Natural killer cell (primary cell): ENCODE data around the gene CLVS2. TPM values are rescaled to one million over a fixed set of nuclear protein-coding genes. Genes with fewer than 3 reads are reported as not detected.

ENCODE experiments used
- ATAC-seq, 3 donors: fragments of 150-1000 bp in 2 of 3; fragments of 200-7000 bp in 1 of 3; cut with Tn5 transposase; 1 replicate in 1 of 3; 2 replicates in 2 of 3; pipeline ENCODE4 v1.10.0; 2021; ENCODE audit warnings: mild to moderate bottlenecking in 2 of 3, moderate library complexity in 2 of 3
- DNase-seq, 2 donors: peaks; one replicate each; pipeline versions ENCODE4 v3.0.0 to v3.0.0-alpha.2; 2013 to 2021; ENCODE audit warnings: mixed read lengths in 1 of 2
- H3K27ac ChIP-seq: one replicate; pipeline ENCODE4 v1.5.1; 2013; ENCODE audit warnings: mild to moderate bottlenecking, low read length
- H3K27me3 ChIP-seq: one replicate; pipeline ENCODE4 v1.6.1; 2013; ENCODE audit warnings: low read length; ENCODE audit not compliant: control insufficient read depth, insufficient read depth
- H3K36me3 ChIP-seq: one replicate; pipeline ENCODE4 v1.6.1; 2013; ENCODE audit warnings: low read length; ENCODE audit not compliant: control insufficient read depth, insufficient read depth
- H3K4me1 ChIP-seq: one replicate; pipeline ENCODE4 v1.6.1; 2013; ENCODE audit warnings: low read length; ENCODE audit not compliant: control insufficient read depth, insufficient read depth
- H3K4me3 ChIP-seq: one replicate; pipeline ENCODE4 v1.5.1; 2013; ENCODE audit warnings: low read length
- H3K9me3 ChIP-seq: one replicate; pipeline ENCODE4 v1.6.1; 2013; ENCODE audit warnings: low read length; ENCODE audit not compliant: control insufficient read depth, insufficient read depth
- H3K27ac Mint-ChIP-seq, 2 donors: one replicate each; pipeline ENCODE4 v1.8.0; 2022; ENCODE audit warnings: mild to moderate bottlenecking in 2 of 2, mixed read lengths in 2 of 2, moderate library complexity in 1 of 2
- H3K27me3 Mint-ChIP-seq, 2 donors: one replicate each; pipeline ENCODE4 v1.8.0; 2022; ENCODE audit warnings: low read depth in 2 of 2, mixed read lengths in 2 of 2
- H3K36me3 Mint-ChIP-seq: one replicate; pipeline ENCODE4 v1.8.0; 2022; ENCODE audit warnings: mixed read lengths
- H3K4me1 Mint-ChIP-seq, 2 donors: one replicate each; pipeline ENCODE4 v1.8.0; 2022; ENCODE audit warnings: mixed read lengths in 2 of 2
- H3K4me3 Mint-ChIP-seq: one replicate; pipeline ENCODE4 v1.8.0; 2022; ENCODE audit warnings: mild to moderate bottlenecking, moderate library complexity, mixed read lengths
- H3K9me3 Mint-ChIP-seq, 2 donors: one replicate each; pipeline ENCODE4 v1.8.0; 2022; ENCODE audit warnings: mixed read lengths in 2 of 2
- CTCF ChIP-seq: fragments of 200-600 bp; IDR thresholded peaks from one replicate; pipeline ENCODE4 v1.8.0; 2022; ENCODE audit warnings: antibody characterized with exemption
- WGBS: methylation state at CpG from one replicate; pipeline ENCODE4 v1.1.7; 2013; ENCODE audit warnings: missing lambda C conversion rate; ENCODE audit not compliant: insufficient coverage; 5-methylcytosine and 5-hydroxymethylcytosine counted together
- intact Hi-C: fragments of 100-400 bp; cut with micrococcal nuclease; formaldehyde crosslinking; loops from one replicate; pipeline ENCODE4 v1.14.2; 2022
- total RNA-seq, 4 donors: library from RNA; stranded (reverse); fragments of 120-200 nt in 1 of 4; gene quantifications; one replicate each; pipeline versions ENCODE4 v1.2.3 to v1.2.4, GENCODE V29; 2013 to 2022

Gene CLVS2
- total RNA-seq, 3 donors from 2014 or later (not counting 1 experiment from before 2014, with no cell fraction given): not detected

GRCh38 chr6:123118811-123119210 is 122.8 kb downstream of the CLVS2 start:
- Histone ChIP-seq H3K4me3 (no peak overlapping the region), H3K27ac (no peak overlapping the region), H3K27me3 (no peaks in the 10 kb centered on the region), H3K9me3 (no peaks in the 10 kb centered on the region), H3K4me1 (no peaks in the 10 kb centered on the region), H3K36me3 (no peaks in the 10 kb centered on the region)
- DNase-seq (no peak), ATAC-seq (no peak)
- Mint-ChIP-seq H3K27ac (no peak overlapping the region), H3K36me3 (no peaks in the 10 kb centered on the region), H3K27me3 (no peaks in the 10 kb centered on the region), H3K9me3 (peaks cover 10 to 16% of the 10 kb centered on the region in 2 donors), H3K4me1 (no peaks in the 10 kb centered on the region), H3K4me3 (no peak overlapping the region)
- WGBS: 90% methylated on average over 1 of the region's 2 CpGs
- intact Hi-C loops: no loop called here
- TF ChIP-seq CTCF: no peak

Other genes starting within 250 kb of the CLVS2 start
- not detected for gene FABP7, start 216.5 kb upstream of the CLVS2 start, total RNA-seq
- gene SMPDL3A, start 207.0 kb upstream of the CLVS2 start, total RNA-seq: 1 to 10 TPM; 1.1 to 4.3 (median 3.9) TPM